Mucosa of descending colon (tissue), 3 donors: ENCODE measurements around the gene USP28. TPM values are rescaled to one million over a fixed set of nuclear protein-coding genes. Genes with fewer than 3 reads are reported as not detected.
A peak's percentile ranks its signal among the peaks of the same experiment; 100 is the strongest.
"Not testable (repeated sequence)": the region's sequence is repeated elsewhere in the genome, so short reads cannot be mapped to it uniquely, and the experiment has no call there.

Experiments used
- ATAC-seq: fragments of 200-7000 bp; cut with Tn5 transposase; one replicate; pipeline ENCODE4 v1.9.1; 2020; ENCODE audit warnings: mild to moderate bottlenecking, moderate library complexity
- DNase-seq, 3 donors: peaks; one replicate each; pipeline ENCODE4 v3.0.0-alpha.2; 2020
- H3K36me3 ChIP-seq: fragments of 200-600 bp; one replicate; pipeline ENCODE4 v1.8.0; 2021; ENCODE audit warnings: low read depth, mild to moderate bottlenecking
- H3K4me1 ChIP-seq: fragments of 200-600 bp; one replicate; pipeline ENCODE4 v1.8.0; 2021; ENCODE audit warnings: low read depth, mild to moderate bottlenecking
- H3K4me3 ChIP-seq: fragments of 200-600 bp; one replicate; pipeline ENCODE4 v1.8.0; 2021; ENCODE audit warnings: mild to moderate bottlenecking
- H3K9me3 ChIP-seq: fragments of 200-600 bp; one replicate; pipeline ENCODE4 v1.8.0; 2021; ENCODE audit warnings: mild to moderate bottlenecking
- CTCF ChIP-seq: fragments of 200-600 bp; IDR thresholded peaks from one replicate; pipeline ENCODE4 v1.8.0; 2022; ENCODE audit warnings: antibody characterized with exemption, mild to moderate bottlenecking
- intact Hi-C, 2 donors: fragments of 100-400 bp; cut with DNase I in 1 of 2; cut with micrococcal nuclease in 1 of 2; formaldehyde crosslinking; loops; one replicate each; pipeline versions ENCODE4 v1.11.0 to v1.11.1; 2022; cut with DNase I, micrococcal nuclease
- long read RNA-seq, 2 donors: library from polyadenylated mRNA; unstranded; transcript quantifications; one replicate each; pipeline ENCODE4 v2.0.0, GENCODE V29; 2019 to 2021
- total RNA-seq, 3 donors: library from RNA; stranded (reverse); fragmentation: NEBNext Ultra II Directional in 2 of 3; extraction: Animal tissue kit (Norgen Biotek cat#: 25700) in 2 of 3; gene quantifications; one replicate each; pipeline versions ENCODE4 v1.2.1 to v1.2.4, GENCODE V29; 2021 to 2023
- donor health status: DM: no; HTN: no; CAD: no; lungs with moderate emphysema.
- donor health status: DM: no; HTN: no; CAD: no.
- donor health status: DM: no; HTN: yes; CAD: no.

Gene USP28
- total RNA-seq, result 10 to 100 TPM; 17.1 to 33.7 (median 20.2) TPM
- long read RNA-seq, donor 1, full-length matches to known transcripts, result 3 of 12 reads
- long read RNA-seq, donor 1, partial matches to known transcripts, result 5 of 12 reads
- long read RNA-seq, donor 1, other reads (novel, unspliced or antisense), result 4 of 12 reads
- long read RNA-seq, donor 2, partial matches to known transcripts, result 3 of 4 reads
- long read RNA-seq, donor 2, other reads (novel, unspliced or antisense), result 1 of 4 reads

GRCh38 chr11:113875234-113876073 lies at the start of gene USP28:
USP28 (minus strand) TSS chr11:113875572; CDS start chr11:113875501, 71 bp downstream.
- ATAC-seq (peak; percentile 98), DNase-seq (peak; percentile 98)
- peak within 1 kb of the TSS; percentile 61 for H3K4me3 ChIP-seq
- no peaks in the 10 kb centered on the region for H3K9me3 ChIP-seq
- no peaks in the 10 kb centered on the region for H3K36me3 ChIP-seq
- TF ChIP-seq CTCF, result no peak
- intact Hi-C loops, result no loop called here
- H3K4me1 ChIP-seq, result peaks cover 9% of the 10 kb centered on the region

- intact Hi-C loops, result no loop called here
- no peaks in the 10 kb centered on the region for H3K9me3 ChIP-seq
- no peak for DNase-seq
- H3K36me3 ChIP-seq, result no peaks in the 10 kb centered on the region
- H3K4me1 ChIP-seq, result no peaks in the 10 kb centered on the region
- no peak overlapping the region for H3K4me3 ChIP-seq
- no peak for ATAC-seq
- no peak for TF ChIP-seq CTCF
Observed at GRCh38 chr11:113923572-113923971, 48.2 kb upstream of the USP28 start.

GRCh38 chr11:113911491-113911890 lies 36.1 kb upstream of the USP28 start:
- H3K36me3 ChIP-seq, intact Hi-C loops, H3K4me3 ChIP-seq, ATAC-seq, DNase-seq, H3K4me1 ChIP-seq, H3K9me3 ChIP-seq: not testable (repeated sequence)

- H3K4me3 ChIP-seq, result no peak overlapping the region
Observed at GRCh38 chr11:113908098-113908497, 32.7 kb upstream of the USP28 start.

GRCh38 chr11:113907681-113908080 lies 32.3 kb upstream of the USP28 start:
- no peak for ATAC-seq
- intact Hi-C loops, result no loop called here

More at GRCh38 chr11:113908098-113908497, 32.7 kb upstream of the USP28 start:
- Histone ChIP-seq H3K36me3 (no peaks in the 10 kb centered on the region), H3K4me1 (peaks cover 6% of the 10 kb centered on the region), H3K9me3 (no peaks in the 10 kb centered on the region)
- no peak for ATAC-seq
- DNase-seq, result no peak
- no peak for TF ChIP-seq CTCF
- intact Hi-C loops, result no loop called here

More at GRCh38 chr11:113907681-113908080, 32.3 kb upstream of the USP28 start:
- peaks cover 6% of the 10 kb centered on the region for H3K4me1 ChIP-seq
- H3K9me3 ChIP-seq, result no peaks in the 10 kb centered on the region
- DNase-seq, result no peak
- TF ChIP-seq CTCF, result no peak
- H3K4me3 ChIP-seq, result no peak overlapping the region
- no peaks in the 10 kb centered on the region for H3K36me3 ChIP-seq
